SK-N-MC (cell line): ENCODE results near the gene RGL3.

Experiments
- FOXP2 ChIP-seq: optimal IDR thresholded peaks from 2 replicates; pipeline ENCODE3; 2011; ENCODE audit warnings: mild to moderate bottlenecking, moderate library complexity; ENCODE audit not compliant: insufficient read depth; ENCODE audit errors: extremely low read length, control extremely low read depth
- POLR2AphosphoS5 ChIP-seq: IDR thresholded peaks from 2 replicates; pipeline ENCODE4 v1.6.1; 2012; ENCODE audit warnings: mild to moderate bottlenecking, low read depth, low read length, borderline replicate concordance

- TF ChIP-seq POLR2AphosphoS5 = no peak
- TF ChIP-seq FOXP2 = no peak
These were observed 54.2 kb downstream of the RGL3 start for GRCh38 chr19:11364935-11365334.
